H1 (cell line): ENCODE measurements around the gene ASTN2. TPM values are rescaled to one million over a fixed set of nuclear protein-coding genes. Genes with fewer than 3 reads are reported as not detected.
A peak's percentile ranks its signal among the peaks of the same experiment; 100 is the strongest.

ENCODE experiments used
- CTCF ChIA-PET: fragments of 300-600 bp; sonication (Branson Sonifier 250); formaldehyde crosslinking; loops from one replicate; lab custom pipeline; 2021; ENCODE audit not compliant: partially characterized antibody; lab: Charles Lee
- POLR2A ChIA-PET: fragments of 300-600 bp; sonication (Branson Sonifier 250); formaldehyde crosslinking; loops from one replicate; lab custom pipeline; 2021; ENCODE audit warnings: inconsistent platforms; ENCODE audit not compliant: partially characterized antibody; lab: Charles Lee
- DNase-seq, 2 experiments: peaks; one replicate each; pipeline versions ENCODE4 v3.0.0 to v3.0.0-alpha.2; 2010 to 2022; ENCODE audit warnings: low spot score in 2 of 2, low read depth in 1 of 2, mixed read lengths in 1 of 2
- FAIRE-seq: peaks from 2 replicates; lab custom pipeline; 2011; peaks lifted over from hg19 to GRCh38; lab: Jason Lieb, UNC
- H2AFZ ChIP-seq: 2 replicates; pipeline ENCODE4 v1.8.1; 2012; ENCODE audit warnings: low read length, inconsistent platforms
- H2AK5ac ChIP-seq: 2 replicates; pipeline ENCODE4 v1.6.1; 2013; ENCODE audit warnings: low read depth, low read length
- H2BK120ac ChIP-seq: replicated peaks from 2 replicates; pipeline ENCODE3; 2013; ENCODE audit warnings: low read depth, low read length, inconsistent platforms
- H2BK12ac ChIP-seq: 2 replicates; pipeline ENCODE4 v1.6.1; 2013; ENCODE audit warnings: low read depth, low read length
- H2BK15ac ChIP-seq: 2 replicates; pipeline ENCODE4 v1.6.1; 2013; ENCODE audit warnings: low read length
- H2BK20ac ChIP-seq: 2 replicates; pipeline ENCODE4 v1.6.1; 2013; ENCODE audit warnings: low read length
- H2BK5ac ChIP-seq: 2 replicates; pipeline ENCODE4 v1.6.1; 2013; ENCODE audit warnings: low read depth, low read length
- H3K14ac ChIP-seq: 2 replicates; pipeline ENCODE4 v1.6.1; 2013; ENCODE audit warnings: inconsistent platforms; ENCODE audit not compliant: insufficient read length
- H3K18ac ChIP-seq: 2 replicates; pipeline ENCODE4 v1.6.1; 2013; ENCODE audit warnings: low read length; ENCODE audit errors: extremely low read depth
- H3K23ac ChIP-seq: 2 replicates; pipeline ENCODE4 v1.6.1; 2013; ENCODE audit warnings: inconsistent platforms; ENCODE audit not compliant: insufficient read length
- H3K23me2 ChIP-seq: 2 replicates; pipeline ENCODE4 v1.6.1; 2013; ENCODE audit warnings: low read depth, low read length
- H3K27ac ChIP-seq: 2 replicates; pipeline ENCODE4 v1.6.1; 2011; ENCODE audit warnings: low read depth, low read length, inconsistent platforms
- H3K27me3 ChIP-seq, 4 experiments: replicated peaks in 1 of 4; 1 replicate in 1 of 4; 2 replicates in 3 of 4; pipeline versions ENCODE4 v1.6.1 to v1.8.1; 2011 to 2013; ENCODE audit warnings: low read length in 3 of 4, mild to moderate bottlenecking in 3 of 4, inconsistent platforms in 2 of 4, mixed read lengths in 2 of 4, moderate library complexity in 1 of 4; ENCODE audit not compliant: control insufficient read depth in 3 of 4, insufficient read depth in 3 of 4; ENCODE audit errors: extremely low read depth in 1 of 4
- H3K36me3 ChIP-seq, 4 experiments: 2 replicates each; pipeline versions ENCODE4 v1.6.1 to v1.8.1; 2011 to 2013; ENCODE audit warnings: mild to moderate bottlenecking in 4 of 4, low read length in 3 of 4, moderate library complexity in 2 of 4, control low read depth in 1 of 4, inconsistent platforms in 1 of 4; ENCODE audit not compliant: insufficient read depth in 4 of 4, control insufficient read depth in 2 of 4
- H3K4ac ChIP-seq: replicated peaks from 2 replicates; pipeline ENCODE3; 2013; ENCODE audit warnings: low read length, low read depth, mixed read lengths, inconsistent platforms; ENCODE audit not compliant: insufficient read length
- H3K4me1 ChIP-seq, 4 experiments: replicated peaks in 1 of 4; 1 replicate in 1 of 4; 2 replicates in 3 of 4; pipeline versions ENCODE4 v1.6.1 to v1.8.1; 2011 to 2013; ENCODE audit warnings: low read length in 3 of 4, inconsistent platforms in 2 of 4, mixed read lengths in 1 of 4; ENCODE audit not compliant: insufficient read depth in 4 of 4, control insufficient read depth in 3 of 4
- H3K4me2 ChIP-seq, 2 experiments: 2 replicates each; pipeline versions ENCODE4 v1.6.1 to v1.8.1; 2011 to 2013; ENCODE audit warnings: low read depth in 2 of 2, low read length in 2 of 2, control low read depth in 1 of 2, inconsistent platforms in 1 of 2, mild to moderate bottlenecking in 1 of 2; ENCODE audit not compliant: insufficient read depth in 1 of 2
- H3K4me3 ChIP-seq, 4 experiments: fragments of 200-600, 300-600 bp in 1 of 4; sonication (generic), shearing (Covaris generic), sonication (Bioruptor Twin) in 1 of 4; 2 replicates each; pipeline versions ENCODE4 v1.5.1 to v1.8.1; 2011 to 2016; ENCODE audit warnings: low read length in 4 of 4, low read depth in 3 of 4, control low read depth in 2 of 4, inconsistent platforms in 2 of 4, mild to moderate bottlenecking in 2 of 4, mixed read lengths in 1 of 4, moderate library complexity in 1 of 4; ENCODE audit not compliant: insufficient read depth in 2 of 4; ENCODE audit errors: extremely low read depth in 1 of 4
- H3K56ac ChIP-seq: replicated peaks from 2 replicates; pipeline ENCODE3; 2013; ENCODE audit warnings: low read depth, mild to moderate bottlenecking, mixed read lengths, low read length, inconsistent platforms; ENCODE audit not compliant: insufficient read length
- H3K79me1 ChIP-seq: 2 replicates; pipeline ENCODE4 v1.6.1; 2013; ENCODE audit warnings: low read depth, low read length, control low read depth
- H3K79me2 ChIP-seq, 2 experiments: 2 replicates each; pipeline versions ENCODE4 v1.6.1 to v1.8.1; 2012 to 2013; ENCODE audit warnings: low read length in 2 of 2, mild to moderate bottlenecking in 2 of 2, inconsistent platforms in 1 of 2; ENCODE audit not compliant: insufficient read depth in 2 of 2, control insufficient read depth in 1 of 2
- H3K9ac ChIP-seq, 4 experiments: replicated peaks in 1 of 4; 1 replicate in 1 of 4; 2 replicates in 3 of 4; pipeline versions ENCODE4 v1.6.1 to v1.8.1; 2011 to 2013; ENCODE audit warnings: low read depth in 3 of 4, low read length in 3 of 4, control low read depth in 2 of 4, mild to moderate bottlenecking in 2 of 4, moderate library complexity in 2 of 4, inconsistent platforms in 1 of 4; ENCODE audit errors: extremely low read depth in 1 of 4
- H3K9me3 ChIP-seq, 2 experiments: 2 replicates each; pipeline versions ENCODE4 v1.6.1 to v1.8.1; 2012 to 2013; ENCODE audit warnings: mild to moderate bottlenecking in 2 of 2, moderate library complexity in 2 of 2, control low read depth in 1 of 2, inconsistent platforms in 1 of 2, low read depth in 1 of 2, low read length in 1 of 2, mixed read lengths in 1 of 2; ENCODE audit not compliant: insufficient read depth in 2 of 2
- H4K20me1 ChIP-seq, 2 experiments: replicated peaks in 1 of 2; 2 replicates each; pipeline versions ENCODE3 to v1.8.1; 2011 to 2013; ENCODE audit warnings: inconsistent platforms in 2 of 2, low read length in 2 of 2, mild to moderate bottlenecking in 1 of 2; ENCODE audit not compliant: insufficient read depth in 2 of 2, control insufficient read depth in 1 of 2
- H4K5ac ChIP-seq: 2 replicates; pipeline ENCODE4 v1.6.1; 2013; ENCODE audit warnings: low read length, low read depth, mixed read lengths, inconsistent platforms; ENCODE audit not compliant: insufficient read length
- H4K8ac ChIP-seq: 2 replicates; pipeline ENCODE4 v1.8.0; 2013; ENCODE audit warnings: mild to moderate bottlenecking, moderate library complexity, low read length, inconsistent platforms; ENCODE audit not compliant: insufficient read depth; ENCODE audit errors: extremely low read depth
- H4K91ac ChIP-seq: replicated peaks from 2 replicates; pipeline ENCODE3; 2013; ENCODE audit warnings: low read length, mixed read lengths, inconsistent platforms; ENCODE audit not compliant: insufficient read length
- BACH1 ChIP-seq: IDR thresholded peaks from 2 replicates; pipeline ENCODE4 v1.6.1; 2012; ENCODE audit warnings: low read length, improper control_type of control experiment
- GABPA ChIP-seq: IDR thresholded peaks from 2 replicates; pipeline ENCODE4 v1.6.1; 2011; ENCODE audit warnings: mild to moderate bottlenecking, low read length, moderate library complexity, borderline replicate concordance; ENCODE audit not compliant: insufficient read depth
- GTF2F1 ChIP-seq: IDR thresholded peaks from 2 replicates; pipeline ENCODE4 v1.6.1; 2012; ENCODE audit warnings: low read depth, low read length, improper control_type of control experiment, borderline replicate concordance
- JUND ChIP-seq: IDR thresholded peaks from 2 replicates; pipeline ENCODE4 v1.6.1; 2011; ENCODE audit warnings: mild to moderate bottlenecking, improper control_type of control experiment, low read length
- KDM4A ChIP-seq: IDR thresholded peaks from one replicate; pipeline ENCODE4 v1.7.1; 2012; ENCODE audit warnings: low read depth, mild to moderate bottlenecking, moderate library complexity, low read length, inconsistent platforms; ENCODE audit not compliant: severe bottlenecking
- MAFK ChIP-seq: IDR thresholded peaks from 2 replicates; pipeline ENCODE4 v1.6.1; 2012; ENCODE audit warnings: low read depth, mild to moderate bottlenecking, improper control_type of control experiment, low read length
- RAD21 ChIP-seq, 2 experiments: IDR thresholded peaks in 1 of 2; conservative IDR thresholded peaks in 1 of 2; 2 replicates each; pipeline ENCODE4 v1.6.1; 2011; ENCODE audit warnings: low read depth in 2 of 2, low read length in 2 of 2, improper control_type of control experiment in 1 of 2, inconsistent platforms in 1 of 2, mild to moderate bottlenecking in 1 of 2, moderate library complexity in 1 of 2
- RFX5 ChIP-seq: IDR thresholded peaks from 2 replicates; pipeline ENCODE4 v1.6.1; 2011; ENCODE audit warnings: low read depth, low read length, improper control_type of control experiment, borderline replicate concordance
- SP1 ChIP-seq: IDR thresholded peaks from 2 replicates; pipeline ENCODE4 v1.6.1; 2011; ENCODE audit warnings: low read depth, low read length
- SRF ChIP-seq: IDR thresholded peaks from 2 replicates; pipeline ENCODE4 v1.6.1; 2011; ENCODE audit warnings: mild to moderate bottlenecking, low read depth, low read length, moderate library complexity
- TAF1 ChIP-seq: IDR thresholded peaks from 2 replicates; pipeline ENCODE4 v1.6.1; 2011; ENCODE audit warnings: mild to moderate bottlenecking, low read depth, low read length
- TAF7 ChIP-seq: optimal IDR thresholded peaks from 2 replicates; pipeline ENCODE3; 2011; ENCODE audit warnings: low read depth, mild to moderate bottlenecking, inconsistent platforms, low read length, moderate library complexity, borderline replicate concordance
- TCF12 ChIP-seq: IDR thresholded peaks from 2 replicates; pipeline ENCODE4 v1.6.1; 2011; ENCODE audit warnings: low read depth, mild to moderate bottlenecking, low read length
- WGBS, 2 experiments: shearing (Covaris generic) in 1 of 2; methylation state at CpG; one replicate each; pipeline versions ENCODE4 v1.1.6 to v1.1.7; 2013 to 2015; ENCODE audit warnings: low lambda C conversion rate in 2 of 2, mixed read lengths in 2 of 2, inconsistent platforms in 1 of 2, low coverage in 1 of 2, missing lambda C conversion rate in 1 of 2; ENCODE audit not compliant: insufficient replicate concordance in 2 of 2, insufficient coverage in 1 of 2, insufficient read length in 1 of 2; ENCODE audit errors: extremely low coverage in 1 of 2, missing lambda C conversion rate in 1 of 2; 5-methylcytosine and 5-hydroxymethylcytosine counted together
- polyA plus RNA-seq, 7 experiments: library from polyadenylated mRNA; depleted of rRNA in 3 of 7; stranded (reverse) in 5 of 7; unstranded in 2 of 7; fragments of >200 nt in 5 of 7; fragments of 200-250 nt in 2 of 7; gene quantifications; 1 replicate in 5 of 7; 2 replicates in 1 of 7; 4 replicates in 1 of 7; pipeline versions ENCODE4 v1.2.1 to v1.2.3, GENCODE V29; 2011 to 2013; ENCODE audit warnings: missing spikeins in 2 of 7, mixed read lengths in 2 of 7
- total RNA-seq: library from RNA; stranded (reverse); fragmentation: NEBNext Ultra II Directional; extraction: Animal tissue kit (Norgen Biotek cat#: 25700); gene quantifications from 2 replicates; pipeline ENCODE4 v1.2.1, GENCODE V29; 2021

ASTN2 gene
- total and polyA plus RNA-seq, 2 of the 8 experiments (the other 6 are each of a cell fraction or from before 2014, with no cell fraction given), result 8.2 to 13.7 TPM

DNA sequence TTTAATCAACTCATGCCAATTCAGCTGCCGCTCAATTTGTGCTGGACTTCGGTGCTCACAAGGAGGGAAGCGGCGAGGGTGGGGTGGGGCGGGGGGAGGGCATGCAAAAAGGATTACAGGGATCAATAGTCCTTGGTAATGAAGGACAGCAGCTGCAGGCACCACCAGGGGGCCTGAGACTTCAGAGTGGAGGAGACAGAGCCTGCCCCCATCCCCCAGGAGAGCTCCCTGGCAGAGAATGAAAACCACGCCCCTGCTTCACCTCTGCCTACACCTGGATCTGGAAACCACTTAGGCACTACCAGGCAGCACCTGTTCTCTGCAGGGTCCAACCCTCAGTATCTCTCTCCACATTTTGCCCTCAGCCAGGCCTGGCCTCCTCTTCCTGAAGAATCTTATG is 572.2 kb downstream of the ASTN2 start:
- Histone ChIP-seq H4K8ac (no peak overlapping the region), H4K5ac (no peak overlapping the region), H2BK120ac (no peak overlapping the region), H2AFZ (no peak overlapping the region), H2AK5ac (no peak overlapping the region), H2BK12ac (no peak overlapping the region), H3K27ac (no peak overlapping the region), H3K4ac (no peak overlapping the region), H3K4me2 (peak overlapping the region; percentile 27 to 31; a peak in 1 of 4 replicates), H4K91ac (no peak overlapping the region), H3K56ac (no peak overlapping the region), H3K79me1 (no peaks in the 10 kb centered on the region; the same call in 1 of the 2 replicates), H3K4me1 (peaks cover 1 to 15% (median 11%) of the 10 kb centered on the region in 4 experiments; a peak in 6 of 7 replicates), H3K18ac (no peak overlapping the region), H3K23me2 (no peaks in the 10 kb centered on the region), H2BK20ac (0 out of 2 replicates have a peak overlapping the region, but pooled peaks have one; percentile 21), H3K27me3 (no peaks in the 10 kb centered on the region), H3K23ac (no peak overlapping the region), H2BK15ac (no peak overlapping the region), H3K9me3 (peaks cover 2 to 7% of the 10 kb centered on the region in 2 experiments; a peak in 1 of 4 replicates), H3K36me3 (no peaks in the 10 kb centered on the region), H3K14ac (no peak overlapping the region), H3K4me3 (no peak overlapping the region), H4K20me1 (no peaks in the 10 kb centered on the region), H3K79me2 (no peaks in the 10 kb centered on the region), H2BK5ac (0 out of 2 replicates have a peak overlapping the region, but pooled peaks have one; percentile 24), H3K9ac (no peak overlapping the region)
- ChIA-PET CTCF (interaction anchor here (0.6 to 4.0 kb wide), 14 partner anchors 9 to 567 kb away, joined by 3 to 35 read pairs (median 3); no protein-coding TSS in a partner anchor), POLR2A (interaction anchor here (0.9 to 1.6 kb wide), 2 partner anchors 13 to 106 kb away, joined by 3 read pairs; no protein-coding TSS in a partner anchor)
- 87% methylated on average over 3 of the region's 6 CpGs; no CpG with 5 or more reads in 1 of the 2 experiments for WGBS, 2 experiments
- FAIRE-seq (no peak), DNase-seq (peak; percentile 39 to 63)
- no peak for TF ChIP-seq TAF1
- TF ChIP-seq RAD21 (IDR thresholded peaks at IDR 0.05 in 1 of 2, conservative IDR thresholded peaks at IDR 0.05 in 1 of 2; ENCODE audit: low read depth in 2 of 2, low read length in 2 of 2), result peak; percentile 28 to 46; a peak in 2 of 4 replicates
- TF ChIP-seq TAF7, result no peak
- peak; percentile 39; the same call in 1 of the 2 replicates for TF ChIP-seq SP1
- no peak for TF ChIP-seq GABPA
- TF ChIP-seq MAFK, result no peak
- no peak for TF ChIP-seq JUND
- TF ChIP-seq KDM4A, result no peak
- TF ChIP-seq RFX5, result no peak
- no peak for TF ChIP-seq GTF2F1
- TF ChIP-seq SRF, result no peak
- TF ChIP-seq TCF12, result peak; percentile 88
- TF ChIP-seq BACH1, result no peak
